Stimulated activated CD4-positive, alpha-beta T cell treated with anti-CD3 and anti-CD28 coated beads, Interleukin-15, amount 100 ng/mL, for 1 hour (primary cell): Measurements from ENCODE around the gene GTF3C5.
"Not testable (repeated sequence)": the region's sequence is repeated elsewhere in the genome, so short reads cannot be mapped to it uniquely, and the experiment has no call there.

Source experiments
- DNase-seq, 2 donors: peaks; one replicate each; pipeline ENCODE4 v3.0.0-alpha.2; 2020; ENCODE audit warnings: low read depth in 1 of 2, low spot score in 1 of 2

GTF3C5 gene

GRCh38 chr9:133030317-133031129 is at the start of gene GTF3C5:
Gene GTF3C5 (plus strand): TSS chr9:133030997. CDS start chr9:133031012, 15 bp downstream.
- DNase-seq: peak; percentile 76 to 83

GRCh38 chr9:132982458-132982857 is 48.3 kb upstream of the GTF3C5 start:
- DNase-seq: no peak

- no peak for DNase-seq
These were observed 47.2 kb upstream of the GTF3C5 start for GRCh38 chr9:132983491-132984201.

- DNase-seq: no peak
These were observed 46.4 kb upstream of the GTF3C5 start for GRCh38 chr9:132984202-132985070.

- no peak for DNase-seq
These were observed 45.8 kb upstream of the GTF3C5 start for GRCh38 chr9:132985071-132985350.

GRCh38 chr9:132985489-132985888 is 45.3 kb upstream of the GTF3C5 start:
- no peak for DNase-seq

- DNase-seq: no peak
These were observed 44.7 kb upstream of the GTF3C5 start for GRCh38 chr9:132986114-132986513.

- DNase-seq: no peak
These were observed 43.9 kb upstream of the GTF3C5 start for GRCh38 chr9:132986640-132987620.

GRCh38 chr9:132988244-132989013 is 42.4 kb upstream of the GTF3C5 start:
- no peak for DNase-seq

- DNase-seq: no peak
These were observed 41.8 kb upstream of the GTF3C5 start for GRCh38 chr9:132989014-132989310.

- no peak for DNase-seq
These were observed 41.3 kb upstream of the GTF3C5 start for GRCh38 chr9:132989414-132989996.

- not testable (repeated sequence) for DNase-seq
These were observed 40.7 kb upstream of the GTF3C5 start for GRCh38 chr9:132989998-132990557.

GRCh38 chr9:132990781-132991180 is 40.0 kb upstream of the GTF3C5 start:
- no peak for DNase-seq

GRCh38 chr9:132991351-132992300 is 39.2 kb upstream of the GTF3C5 start:
- no peak for DNase-seq

GRCh38 chr9:132993511-132993939 is 37.3 kb upstream of the GTF3C5 start:
- DNase-seq: no peak

- no peak for DNase-seq
These were observed 36.2 kb upstream of the GTF3C5 start for GRCh38 chr9:132994410-132995120.

GRCh38 chr9:132995121-132995420 is 35.7 kb upstream of the GTF3C5 start:
- no peak for DNase-seq

- no peak for DNase-seq
These were observed 34.9 kb upstream of the GTF3C5 start for GRCh38 chr9:132995879-132996278.
